ENCODE measurements around the gene VAC14.

GRCh38 chr16:70694868-70695218 lies 106.1 kb downstream of the VAC14 start:
- TF ChIP-seq, protein P1, sequence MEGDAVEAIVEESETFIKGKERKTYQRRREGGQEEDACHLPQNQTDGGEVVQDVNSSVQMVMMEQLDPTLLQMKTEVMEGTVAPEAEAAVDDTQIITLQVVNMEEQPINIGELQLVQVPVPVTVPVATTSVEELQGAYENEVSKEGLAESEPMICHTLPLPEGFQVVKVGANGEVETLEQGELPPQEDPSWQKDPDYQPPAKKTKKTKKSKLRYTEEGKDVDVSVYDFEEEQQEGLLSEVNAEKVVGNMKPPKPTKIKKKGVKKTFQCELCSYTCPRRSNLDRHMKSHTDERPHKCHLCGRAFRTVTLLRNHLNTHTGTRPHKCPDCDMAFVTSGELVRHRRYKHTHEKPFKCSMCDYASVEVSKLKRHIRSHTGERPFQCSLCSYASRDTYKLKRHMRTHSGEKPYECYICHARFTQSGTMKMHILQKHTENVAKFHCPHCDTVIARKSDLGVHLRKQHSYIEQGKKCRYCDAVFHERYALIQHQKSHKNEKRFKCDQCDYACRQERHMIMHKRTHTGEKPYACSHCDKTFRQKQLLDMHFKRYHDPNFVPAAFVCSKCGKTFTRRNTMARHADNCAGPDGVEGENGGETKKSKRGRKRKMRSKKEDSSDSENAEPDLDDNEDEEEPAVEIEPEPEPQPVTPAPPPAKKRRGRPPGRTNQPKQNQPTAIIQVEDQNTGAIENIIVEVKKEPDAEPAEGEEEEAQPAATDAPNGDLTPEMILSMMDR (IDR thresholded peaks at IDR 0.05): no peak
- no peak for TF ChIP-seq POLR2A (IDR thresholded peaks at IDR 0.05)
